HG03378 (cell line): Measurements from ENCODE around the gene SDR39U1.

Source experiments
- ATAC-seq: cut with Tn5 transposase; IDR thresholded peaks from one replicate; pipeline ENCODE4 v1.9.1; 2021; ENCODE audit warnings: mild to moderate bottlenecking, moderate library complexity; ENCODE audit not compliant: unreplicated experiment

Gene SDR39U1

GRCh38 chr14:24430143-24430681, 12.4 kb downstream of the SDR39U1 start:
- peak; percentile 38 for ATAC-seq

GRCh38 chr14:24429395-24430142, 13.0 kb downstream of the SDR39U1 start, which contains the start of the genes CBLN3 and KHNYN:
Gene CBLN3 (minus strand): TSS chr14:24429668. CDS start chr14:24429054, 614 bp downstream.
Gene KHNYN (plus strand): TSS chr14:24429954. CDS start chr14:24430731, 777 bp downstream.
- ATAC-seq = peak; percentile 85

DNA sequence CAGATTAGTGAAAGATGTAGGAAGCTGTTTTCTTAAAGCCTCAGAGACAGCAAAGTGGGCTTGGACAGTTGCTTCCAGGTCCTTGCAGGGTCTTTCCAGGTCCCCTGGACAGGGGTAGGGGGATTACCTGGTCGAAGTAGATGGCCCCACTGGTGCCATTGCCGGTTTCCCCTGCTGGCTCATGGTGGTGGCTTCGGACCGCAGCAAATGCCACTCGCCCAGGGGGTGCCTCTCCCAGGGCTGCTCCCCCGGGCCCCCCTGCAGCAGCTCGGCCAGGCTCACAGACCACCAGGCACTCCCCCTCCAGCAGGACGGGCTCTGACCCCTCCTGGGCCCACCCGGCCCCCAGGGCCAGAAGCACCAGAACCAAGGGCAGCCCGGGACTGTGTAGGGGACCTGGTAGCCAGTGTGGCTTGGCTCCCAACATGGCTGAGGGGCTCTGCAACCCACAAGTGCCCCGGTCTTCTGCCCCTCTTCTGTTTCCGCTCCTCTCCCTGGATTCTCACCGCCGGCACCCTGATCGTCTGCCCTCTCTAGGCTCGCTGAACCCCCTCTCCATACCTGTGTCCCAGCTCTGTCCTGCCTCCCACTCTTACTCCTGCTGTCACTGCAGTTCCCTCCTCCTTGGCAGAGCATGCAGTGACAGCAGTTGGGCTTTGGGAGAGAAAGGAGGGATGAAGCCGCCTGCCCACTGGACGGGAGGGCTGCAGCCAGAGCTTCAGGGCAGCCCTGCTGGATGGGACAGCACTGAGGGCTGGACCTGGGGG, 13.8 kb downstream of the SDR39U1 start:
- no peak for ATAC-seq

GRCh38 chr14:24427537-24428508, 14.8 kb downstream of the SDR39U1 start:
- ATAC-seq = no peak

DNA sequence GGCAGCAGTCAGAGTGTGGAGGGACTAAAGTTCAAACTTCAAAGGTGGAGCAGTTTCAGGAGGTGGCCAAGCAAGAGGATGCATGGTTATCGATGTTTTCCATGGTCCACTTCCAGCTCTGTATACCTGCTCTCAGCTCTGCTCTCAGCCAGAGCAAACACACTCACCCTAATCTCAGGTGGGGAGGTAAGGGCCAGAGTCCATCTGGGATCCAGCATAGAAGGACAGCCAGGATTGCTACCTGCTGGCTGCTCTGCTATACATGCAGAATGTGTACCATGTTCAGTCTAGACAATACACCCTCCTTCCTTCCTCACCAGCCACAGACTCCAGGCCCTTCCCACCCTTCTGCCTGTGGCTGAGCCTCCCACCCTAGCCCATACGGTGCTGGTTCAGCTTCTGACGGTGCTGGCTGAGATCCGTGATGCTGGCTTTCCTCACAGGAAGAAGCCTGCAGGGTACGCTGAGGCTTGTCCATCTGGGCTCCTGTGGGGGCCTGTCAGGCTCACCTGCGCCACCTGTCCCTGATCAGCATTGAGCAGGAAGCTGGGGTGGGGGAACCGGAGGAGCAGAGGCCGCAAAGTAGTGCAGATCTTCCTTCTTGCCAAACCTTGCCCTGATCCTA, 15.6 kb downstream of the SDR39U1 start:
- no peak for ATAC-seq

GRCh38 chr14:24426150-24426911, 16.2 kb downstream of the SDR39U1 start:
- no peak for ATAC-seq

DNA sequence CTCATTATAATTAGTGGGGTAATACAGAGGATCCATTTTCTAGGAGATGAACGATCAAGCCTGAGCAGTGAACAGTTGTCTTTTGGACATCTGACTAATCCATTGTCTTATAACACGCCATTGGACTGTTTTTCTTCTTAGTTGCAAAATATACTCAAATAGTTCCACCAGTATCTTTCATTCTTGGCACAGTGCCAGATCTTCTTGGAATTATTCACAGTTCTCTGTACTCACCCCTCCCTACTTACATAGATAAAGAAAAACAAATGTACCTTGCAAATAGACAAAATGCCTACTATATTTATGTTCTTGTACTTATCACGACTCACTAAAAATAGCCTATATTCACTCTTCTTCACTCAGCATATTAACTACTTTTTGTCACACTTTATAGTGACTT, 16.9 kb downstream of the SDR39U1 start:
- ATAC-seq = no peak

- ATAC-seq = no peak
Observed at GRCh38 chr14:24422694-24423601, 19.6 kb downstream of the SDR39U1 start.

DNA sequence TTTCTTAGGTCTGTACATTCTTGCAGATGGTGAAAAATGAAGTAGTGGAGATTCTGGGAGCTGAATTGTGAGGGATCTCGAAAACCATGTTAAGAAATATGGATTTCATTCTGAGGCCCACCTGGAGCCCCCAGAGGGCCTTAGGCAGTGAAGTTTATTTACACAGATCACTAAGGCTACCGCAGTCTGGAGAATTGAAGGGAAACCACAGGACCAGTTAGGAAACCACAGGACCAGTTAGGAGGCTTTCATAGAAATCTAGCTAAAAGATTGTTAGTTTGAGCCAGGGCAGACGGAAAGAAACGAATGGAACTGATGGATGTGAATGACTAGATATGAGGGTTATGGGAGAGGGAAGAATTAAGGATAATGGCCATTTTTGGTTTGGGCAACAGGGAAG, 20.3 kb downstream of the SDR39U1 start:
- ATAC-seq = no peak

DNA sequence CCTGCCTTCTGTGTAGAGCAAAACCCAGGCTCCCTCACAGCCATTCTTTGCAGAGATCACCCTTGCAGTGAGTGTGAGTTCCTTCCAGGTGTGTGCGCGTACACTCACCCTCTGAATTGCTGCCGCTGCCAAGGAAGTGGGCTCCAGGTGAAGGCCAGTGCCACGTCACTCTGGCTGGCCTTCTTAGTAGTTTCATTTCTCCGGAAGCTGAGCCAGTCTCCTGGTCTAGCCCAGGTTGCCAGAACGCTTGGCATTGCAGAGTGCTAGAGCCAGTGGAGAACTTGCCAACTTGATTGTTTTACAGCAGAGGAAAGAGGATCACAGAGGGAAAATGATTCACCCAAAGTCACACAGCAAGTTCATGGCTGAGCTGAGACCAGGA, 24.1 kb downstream of the SDR39U1 start:
- ATAC-seq = no peak

DNA sequence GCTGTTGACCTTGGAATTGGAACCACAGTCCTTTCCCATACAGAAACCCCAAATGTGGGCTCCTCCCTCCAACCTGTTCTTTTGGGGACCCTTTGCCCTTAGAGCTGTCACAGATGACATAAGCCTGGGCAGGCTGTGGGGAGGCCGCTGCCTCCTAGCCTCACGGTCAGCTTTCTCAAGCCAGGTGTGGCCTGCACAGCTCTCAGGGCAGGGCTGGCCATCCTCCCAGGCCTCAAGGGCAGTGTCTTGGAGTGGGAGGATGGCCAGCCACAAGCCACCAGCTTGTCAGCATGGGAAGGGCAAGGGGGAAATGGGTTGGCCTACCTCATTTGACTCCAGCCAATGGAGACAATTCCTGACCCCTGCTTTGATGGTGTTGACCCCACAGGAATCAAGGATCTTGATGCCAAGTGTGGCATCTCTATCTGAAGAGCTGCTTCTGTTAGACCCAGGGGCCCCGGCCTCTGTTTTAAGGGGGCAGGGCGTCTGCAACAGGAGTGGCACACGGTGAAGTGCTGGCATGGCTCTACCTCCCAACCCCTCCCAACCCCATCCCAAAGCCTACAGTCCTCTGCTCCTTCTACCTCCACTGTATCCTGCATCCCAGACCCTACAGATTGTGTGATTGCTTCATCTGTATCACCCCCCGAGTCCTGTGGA, 24.6 kb downstream of the SDR39U1 start:
- ATAC-seq = no peak

DNA sequence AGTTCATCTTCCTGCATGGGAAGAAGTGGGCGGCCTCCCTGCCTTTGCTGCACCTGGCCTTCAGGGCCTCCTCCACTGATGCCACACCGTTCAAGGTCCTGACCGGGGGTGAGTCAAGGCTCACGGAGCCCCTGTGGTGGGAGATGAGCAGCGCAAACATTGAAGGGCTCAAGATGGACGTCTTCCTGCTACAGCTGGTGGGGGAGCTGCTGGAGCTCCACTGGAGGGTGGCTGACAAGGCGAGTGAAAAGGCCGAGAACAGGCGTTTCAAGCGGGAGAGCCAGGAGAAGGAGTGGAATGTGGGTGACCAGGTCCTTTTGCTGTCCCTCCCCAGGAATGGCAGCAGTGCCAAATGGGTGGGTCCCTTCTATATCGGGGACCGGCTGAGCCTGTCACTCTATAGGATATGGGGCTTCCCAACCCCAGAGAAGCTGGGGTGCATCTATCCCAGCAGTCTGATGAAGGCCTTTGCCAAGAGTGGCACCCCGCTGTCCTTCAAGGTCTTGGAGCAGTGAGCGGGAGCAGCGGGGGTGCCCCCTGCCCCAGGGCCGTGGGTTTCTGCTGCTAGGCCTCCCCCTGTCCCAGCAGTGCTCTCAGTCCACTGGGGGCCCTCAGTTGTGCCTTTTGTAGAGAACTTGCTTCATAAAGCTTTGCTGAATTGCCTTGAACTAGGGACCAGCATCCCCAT, 25.5 kb downstream of the SDR39U1 start:
- ATAC-seq = no peak

- no peak for ATAC-seq
Observed at GRCh38 chr14:24416254-24416931, 26.2 kb downstream of the SDR39U1 start.

DNA sequence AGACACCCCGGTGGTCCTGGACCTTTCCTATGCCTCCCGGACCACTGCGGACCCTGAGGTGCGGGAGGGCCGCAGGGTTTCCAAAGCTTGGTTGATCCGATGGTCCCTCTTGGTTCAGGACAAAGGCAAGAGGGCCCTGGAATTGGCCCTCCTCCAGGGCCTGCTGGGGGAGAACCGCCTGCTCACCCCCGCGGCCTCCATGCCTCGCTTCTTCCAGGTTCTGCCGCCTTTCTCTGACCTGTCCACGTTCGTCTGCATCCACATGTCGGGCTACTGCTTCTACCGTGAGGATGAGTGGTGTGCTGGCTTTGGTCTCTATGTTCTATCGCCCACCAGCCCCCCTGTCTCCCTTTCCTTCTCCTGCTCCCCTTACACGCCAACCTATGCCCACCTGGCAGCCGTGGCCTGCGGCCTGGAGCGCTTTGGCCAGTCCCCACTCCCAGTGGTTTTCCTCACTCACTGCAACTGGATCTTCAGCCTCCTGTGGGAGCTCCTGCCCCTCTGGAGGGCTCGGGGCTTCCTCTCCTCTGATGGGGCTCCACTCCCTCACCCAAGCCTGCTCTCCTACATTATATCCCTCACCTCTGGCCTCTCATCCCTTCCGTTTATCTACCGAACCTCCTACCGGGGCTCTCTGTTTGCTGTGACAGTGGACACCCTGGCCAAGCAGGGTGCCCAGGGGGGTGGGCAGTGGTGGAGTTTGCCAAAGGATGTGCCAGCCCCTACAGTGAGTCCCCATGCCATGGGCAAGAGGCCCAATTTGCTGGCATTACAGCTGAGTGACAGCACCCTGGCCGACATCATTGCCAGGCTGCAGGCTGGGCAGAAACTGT, 26.9 kb downstream of the SDR39U1 start:
- ATAC-seq = no peak

DNA sequence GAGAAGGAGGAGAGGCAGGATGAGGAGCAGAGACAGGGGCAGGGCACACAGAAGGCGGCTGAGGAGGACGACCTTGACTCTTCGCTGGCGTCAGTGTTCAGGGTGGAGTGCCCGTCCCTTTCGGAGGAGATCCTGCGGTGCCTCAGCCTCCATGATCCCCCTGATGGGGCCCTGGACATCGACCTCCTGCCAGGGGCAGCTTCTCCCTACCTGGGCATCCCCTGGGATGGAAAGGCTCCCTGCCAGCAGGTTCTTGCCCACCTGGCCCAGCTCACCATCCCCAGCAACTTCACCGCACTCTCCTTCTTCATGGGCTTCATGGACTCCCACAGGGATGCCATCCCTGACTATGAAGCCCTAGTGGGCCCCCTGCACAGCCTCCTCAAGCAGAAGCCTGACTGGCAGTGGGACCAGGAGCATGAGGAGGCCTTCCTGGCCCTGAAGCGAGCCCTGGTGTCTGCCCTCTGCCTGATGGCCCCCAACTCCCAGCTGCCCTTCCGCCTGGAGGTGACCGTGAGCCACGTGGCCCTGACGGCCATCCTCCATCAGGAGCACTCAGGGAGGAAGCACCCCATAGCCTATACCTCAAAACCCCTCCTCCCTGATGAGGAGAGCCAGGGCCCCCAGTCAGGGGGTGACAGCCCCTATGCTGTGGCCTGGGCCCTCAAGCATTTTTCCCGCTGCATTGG, 27.7 kb downstream of the SDR39U1 start:
- no peak for ATAC-seq
